Mesenchymal stem cell (in vitro differentiated cells and primary cell): ENCODE data around the gene ZBTB16.

Experiments
- DNase-seq: peaks from one replicate; pipeline ENCODE4 v3.0.0-alpha.2; 2013
- H2AFZ ChIP-seq: one replicate; pipeline ENCODE4 v1.6.1; 2013; ENCODE audit warnings: low read depth, mild to moderate bottlenecking, control low read depth, inconsistent platforms, low read length, moderate library complexity
- H2AK5ac ChIP-seq: 2 replicates; pipeline ENCODE4 v1.6.1; 2013; ENCODE audit warnings: low read length, moderate library complexity, mild to moderate bottlenecking, inconsistent platforms; ENCODE audit not compliant: severe bottlenecking
- H2BK120ac ChIP-seq: one replicate; pipeline ENCODE4 v1.6.1; 2013; ENCODE audit warnings: low read depth, mild to moderate bottlenecking, inconsistent platforms, low read length, moderate library complexity
- H2BK12ac ChIP-seq, 2 experiments: one replicate each; pipeline ENCODE4 v1.6.1; 2013; ENCODE audit warnings: inconsistent platforms in 2 of 2, low read length in 2 of 2, mild to moderate bottlenecking in 2 of 2, moderate library complexity in 2 of 2, control low read depth in 1 of 2
- H2BK15ac ChIP-seq: one replicate; pipeline ENCODE4 v1.6.1; 2013; ENCODE audit warnings: mild to moderate bottlenecking, low read depth, inconsistent platforms; ENCODE audit not compliant: poor library complexity, severe bottlenecking
- H2BK5ac ChIP-seq: 2 replicates; pipeline ENCODE4 v1.6.1; 2013; ENCODE audit warnings: low read depth, mild to moderate bottlenecking, low read length, control low read depth, inconsistent platforms; ENCODE audit not compliant: poor library complexity, severe bottlenecking
- H3K14ac ChIP-seq, 2 experiments: one replicate each; pipeline ENCODE4 v1.6.1; 2013; ENCODE audit warnings: inconsistent platforms in 2 of 2, low read length in 2 of 2, control low read depth in 1 of 2, mild to moderate bottlenecking in 1 of 2, moderate library complexity in 1 of 2
- H3K18ac ChIP-seq, 2 experiments: one replicate each; pipeline ENCODE4 v1.6.1; 2013; ENCODE audit warnings: inconsistent platforms in 2 of 2, low read length in 2 of 2, control low read depth in 1 of 2, low read depth in 1 of 2, mild to moderate bottlenecking in 1 of 2
- H3K23ac ChIP-seq, 2 experiments: one replicate each; pipeline ENCODE4 v1.6.1; 2013; ENCODE audit warnings: inconsistent platforms in 2 of 2, low read length in 2 of 2, mild to moderate bottlenecking in 2 of 2, moderate library complexity in 2 of 2, control low read depth in 1 of 2
- H3K27ac ChIP-seq: 2 replicates; pipeline ENCODE4 v1.5.1; 2013; ENCODE audit warnings: mild to moderate bottlenecking, moderate library complexity, low read length, control low read depth, inconsistent platforms; ENCODE audit not compliant: poor library complexity, severe bottlenecking
- H3K27me3 ChIP-seq, 2 experiments: 2 replicates each; pipeline versions ENCODE4 v1.6.1 to v1.7.0; 2013; ENCODE audit warnings: low read length in 2 of 2, mild to moderate bottlenecking in 2 of 2, moderate library complexity in 2 of 2, control low read depth in 1 of 2, inconsistent platforms in 1 of 2; ENCODE audit not compliant: control insufficient read depth in 1 of 2, insufficient read depth in 1 of 2
- H3K36me3 ChIP-seq, 2 experiments: 2 replicates each; pipeline versions ENCODE4 v1.6.1 to v1.7.0; 2013; ENCODE audit warnings: low read length in 2 of 2, control low read depth in 1 of 2, inconsistent platforms in 1 of 2, low read depth in 1 of 2, mild to moderate bottlenecking in 1 of 2; ENCODE audit not compliant: insufficient read depth in 2 of 2, control insufficient read depth in 1 of 2
- H3K4ac ChIP-seq, 2 experiments: one replicate each; pipeline ENCODE4 v1.6.1; 2013; ENCODE audit warnings: inconsistent platforms in 2 of 2, low read length in 2 of 2, mild to moderate bottlenecking in 2 of 2, moderate library complexity in 2 of 2, control low read depth in 1 of 2, low read depth in 1 of 2
- H3K4me1 ChIP-seq: 2 replicates; pipeline ENCODE4 v1.6.1; 2013; ENCODE audit warnings: low read depth, low read length, control low read depth; ENCODE audit not compliant: control insufficient read depth, insufficient read depth
- H3K4me2 ChIP-seq: 2 replicates; pipeline ENCODE4 v1.6.1; 2013; ENCODE audit warnings: low read length, mild to moderate bottlenecking, inconsistent platforms; ENCODE audit not compliant: poor library complexity, severe bottlenecking
- H3K4me3 ChIP-seq, 2 experiments: 2 replicates each; pipeline versions ENCODE4 v1.5.1 to v1.7.0; 2013; ENCODE audit warnings: low read length in 2 of 2, mild to moderate bottlenecking in 2 of 2, control low read depth in 1 of 2, low read depth in 1 of 2; ENCODE audit not compliant: insufficient read depth in 1 of 2
- H3K79me1 ChIP-seq: replicated peaks from 2 replicates; pipeline ENCODE4 v1.6.1; 2013; ENCODE audit warnings: mild to moderate bottlenecking, control low read depth, low read length, inconsistent platforms; ENCODE audit not compliant: poor library complexity, severe bottlenecking
- H3K9ac ChIP-seq: 2 replicates; pipeline ENCODE4 v1.7.0; 2013; ENCODE audit warnings: mild to moderate bottlenecking, low read length, moderate library complexity
- H3K9me3 ChIP-seq: 2 replicates; pipeline ENCODE4 v1.7.0; 2013; ENCODE audit warnings: mild to moderate bottlenecking, low read length; ENCODE audit not compliant: control insufficient read depth
- H4K8ac ChIP-seq: one replicate; pipeline ENCODE4 v1.6.1; 2013; ENCODE audit warnings: inconsistent platforms, mild to moderate bottlenecking, low read length, moderate library complexity
- H4K91ac ChIP-seq: one replicate; pipeline ENCODE4 v1.6.1; 2013; ENCODE audit warnings: mild to moderate bottlenecking, low read length, inconsistent platforms
- WGBS: methylation state at CpG from one replicate; pipeline ENCODE4 v1.1.7; 2013; ENCODE audit warnings: mixed read lengths; 5-methylcytosine and 5-hydroxymethylcytosine counted together

Gene ZBTB16

DNA sequence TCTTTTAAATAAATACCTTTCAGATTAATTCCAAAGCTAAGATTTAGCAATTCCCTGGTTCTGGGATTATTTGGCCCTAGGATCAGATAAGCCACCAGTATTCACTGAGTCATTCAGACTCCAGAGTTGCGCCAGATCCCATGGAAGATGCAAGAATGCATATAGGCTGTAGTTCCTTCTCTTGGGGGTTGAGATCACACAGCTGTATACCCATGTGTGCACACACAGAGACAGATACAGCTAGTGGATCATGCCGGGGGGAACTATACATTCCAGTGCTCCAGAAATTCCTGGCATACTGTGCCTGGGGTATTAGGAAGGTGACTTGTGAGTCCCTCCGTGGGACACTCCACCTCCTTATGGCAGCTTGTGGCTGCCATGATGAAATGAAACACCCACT, 75.4 kb downstream of the ZBTB16 start:
- Histone ChIP-seq H4K91ac (no peak overlapping the region), H2AFZ (no peak overlapping the region), H3K27me3 (peaks cover 18 to 56% of the 10 kb centered on the region in 2 experiments), H3K18ac (peak overlapping the region; percentile 54 to 94), H3K4ac (no peak overlapping the region), H2AK5ac (no peak overlapping the region), H3K4me1 (no peaks in the 10 kb centered on the region), H3K4me2 (no peak overlapping the region), H3K4me3 (no peak overlapping the region), H2BK120ac (no peak overlapping the region), H2BK12ac (peak overlapping the region; percentile 91 to 92), H3K79me1 (no peaks in the 10 kb centered on the region), H3K9me3 (no peaks in the 10 kb centered on the region), H4K8ac (no peak overlapping the region), H3K14ac (no peak overlapping the region), H3K9ac (no peak overlapping the region), H2BK15ac (peak overlapping the region; percentile 29), H2BK5ac (no peak overlapping the region), H3K27ac (no peak overlapping the region), H3K36me3 (no peaks in the 10 kb centered on the region), H3K23ac (no peak overlapping the region)
- 15% methylated on average over 3 of the region's 3 CpGs for WGBS
- DNase-seq, result peak; percentile 97

DNA sequence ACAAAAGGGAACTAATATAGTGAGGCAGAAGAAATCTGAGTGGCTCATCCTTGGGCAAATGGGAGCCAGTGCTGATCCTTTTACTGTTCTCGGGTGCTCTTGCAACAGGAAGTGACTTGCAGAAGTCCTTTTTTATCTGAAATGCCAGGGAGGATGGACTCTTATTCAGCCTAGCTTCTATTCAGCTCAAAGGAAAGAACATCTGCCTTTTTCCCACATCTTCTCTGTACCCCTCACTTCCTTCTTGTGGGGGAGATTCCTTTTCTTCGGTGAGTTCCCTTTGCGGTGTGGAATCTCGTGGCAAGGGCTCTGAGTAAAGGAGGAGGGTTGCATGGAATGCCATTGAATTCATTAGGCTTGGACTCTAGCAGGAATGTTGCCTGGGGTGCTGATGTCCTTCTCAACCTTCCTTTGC, 76.2 kb downstream of the ZBTB16 start:
- no peak overlapping the region for H3K4me3 ChIP-seq
- DNase-seq, result peak; percentile 82
- no peak overlapping the region for H3K27ac ChIP-seq
- H3K9ac ChIP-seq, result no peak overlapping the region
- no peak overlapping the region for H2AFZ ChIP-seq
- peak overlapping the region; percentile 98 for H2BK120ac ChIP-seq
- 49% methylated on average over 4 of the region's 4 CpGs for WGBS
- H3K4me2 ChIP-seq, result no peak overlapping the region
- H2AK5ac ChIP-seq, result no peak overlapping the region
- no peak overlapping the region for H3K23ac ChIP-seq
- H3K18ac ChIP-seq, result peak overlapping the region; percentile 16 to 94
- peak overlapping the region; percentile 6 for H4K8ac ChIP-seq
- no peak overlapping the region for H2BK15ac ChIP-seq
- H2BK5ac ChIP-seq, result no peak overlapping the region
- H3K9me3 ChIP-seq, result no peaks in the 10 kb centered on the region
- H3K36me3 ChIP-seq, result no peaks in the 10 kb centered on the region
- peaks cover 19 to 65% of the 10 kb centered on the region in 2 experiments for H3K27me3 ChIP-seq
- H3K4ac ChIP-seq, result peak overlapping the region; percentile 45 to 86
- H4K91ac ChIP-seq, result no peak overlapping the region
- H3K14ac ChIP-seq, result no peak overlapping the region
- H3K4me1 ChIP-seq, result no peaks in the 10 kb centered on the region
- no peaks in the 10 kb centered on the region for H3K79me1 ChIP-seq
- peak overlapping the region in 1 of 2 experiments; percentile 92 for H2BK12ac ChIP-seq

DNA sequence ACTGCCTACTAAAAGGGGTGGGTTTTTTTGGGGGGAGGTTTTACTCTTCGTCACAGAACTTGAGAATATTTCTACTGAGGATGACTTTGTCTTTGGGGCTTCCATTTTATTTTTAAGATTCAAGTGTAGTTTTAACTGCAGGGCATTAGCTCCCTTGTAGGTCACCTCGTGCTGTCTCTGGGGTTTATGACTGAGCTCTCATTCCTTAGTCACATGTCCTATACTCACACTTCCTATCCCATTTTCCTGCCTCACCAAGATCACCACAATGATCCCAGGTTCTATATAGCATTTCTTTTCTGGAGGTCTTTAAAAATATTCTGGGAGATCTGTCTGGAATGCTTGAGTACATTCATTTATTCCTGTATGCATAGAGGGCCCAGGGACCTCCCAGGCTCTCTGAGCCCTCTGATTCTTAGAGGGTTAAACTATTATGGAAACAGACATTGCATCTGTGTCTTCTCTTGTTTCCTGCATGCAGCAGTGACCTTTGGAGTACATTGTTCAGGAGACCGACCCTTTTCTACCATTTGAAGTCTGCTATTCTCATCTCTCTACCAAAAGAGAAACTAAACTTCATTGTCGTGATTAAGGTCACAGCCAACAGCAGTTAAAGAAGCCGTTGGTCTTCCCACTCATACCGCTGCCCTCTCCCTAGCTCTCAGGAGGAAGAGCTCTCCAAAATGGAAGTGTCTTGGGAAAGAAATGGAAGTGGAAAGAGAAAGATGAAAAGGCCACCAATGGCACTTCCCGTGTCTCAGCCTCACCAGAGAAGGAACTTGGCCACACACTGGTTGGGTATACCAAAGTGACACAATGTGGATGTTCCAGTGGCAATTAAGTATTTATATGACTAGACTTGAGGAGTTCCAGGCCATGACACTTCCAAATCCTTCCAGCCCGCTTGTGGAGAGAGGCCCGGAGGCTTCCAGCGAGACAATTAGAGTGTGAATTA, 77.5 kb downstream of the ZBTB16 start:
- H3K4ac ChIP-seq, result peak overlapping the region in 1 of 2 experiments; percentile 75
- H3K9ac ChIP-seq, result no peak overlapping the region
- no peak overlapping the region for H2AK5ac ChIP-seq
- peak overlapping the region; percentile 14 for H4K8ac ChIP-seq
- WGBS, result 74% methylated on average over 8 of the region's 10 CpGs
- no peak overlapping the region for H3K23ac ChIP-seq
- no peaks in the 10 kb centered on the region for H3K9me3 ChIP-seq
- H3K27ac ChIP-seq, result no peak overlapping the region
- peak overlapping the region; percentile 69 for H2BK120ac ChIP-seq
- peak; percentile 54 for DNase-seq
- H2BK12ac ChIP-seq, result peak overlapping the region; percentile 8 to 69
- no peak overlapping the region for H3K4me3 ChIP-seq
- no peaks in the 10 kb centered on the region for H3K36me3 ChIP-seq
- no peaks in the 10 kb centered on the region for H3K4me1 ChIP-seq
- no peak overlapping the region for H4K91ac ChIP-seq
- H3K14ac ChIP-seq, result no peak overlapping the region
- no peaks in the 10 kb centered on the region for H3K79me1 ChIP-seq
- no peak overlapping the region for H2AFZ ChIP-seq
- H3K4me2 ChIP-seq, result no peak overlapping the region
- no peak overlapping the region for H2BK15ac ChIP-seq
- H3K27me3 ChIP-seq, result peaks cover 20 to 74% of the 10 kb centered on the region in 2 experiments
- peak overlapping the region; percentile 52 to 63 for H3K18ac ChIP-seq
- H2BK5ac ChIP-seq, result no peak overlapping the region

DNA sequence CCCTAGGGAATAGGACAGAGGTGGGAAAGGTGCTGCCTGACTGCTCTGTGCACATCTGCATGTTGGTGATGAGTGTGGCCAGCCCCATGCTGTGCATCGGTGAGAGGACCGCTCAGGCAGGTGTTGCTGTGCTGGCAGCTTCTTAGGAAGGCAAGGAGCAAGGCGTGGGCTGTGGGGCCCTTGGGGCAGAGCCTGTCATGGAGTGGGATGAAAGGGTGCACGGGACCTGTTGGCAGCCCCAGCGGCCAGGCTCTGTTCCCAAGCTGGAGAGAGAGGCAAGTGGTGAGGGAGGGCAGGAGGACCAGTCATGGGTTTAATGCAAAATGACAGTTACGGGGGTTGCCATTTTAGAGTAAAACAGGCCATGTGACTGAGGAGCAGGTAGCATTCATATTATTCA, 78.3 kb downstream of the ZBTB16 start:
- DNase-seq, result no peak
- Histone ChIP-seq H3K79me1 (no peaks in the 10 kb centered on the region), H3K4me2 (no peak overlapping the region), H3K23ac (no peak overlapping the region), H3K27ac (no peak overlapping the region), H3K4ac (peak overlapping the region in 1 of 2 experiments; percentile 42), H4K8ac (peak overlapping the region; percentile 52), H2BK120ac (no peak overlapping the region), H3K9ac (no peak overlapping the region), H2BK5ac (no peak overlapping the region), H3K9me3 (no peaks in the 10 kb centered on the region), H3K14ac (peak overlapping the region in 1 of 2 experiments; percentile 38), H3K4me3 (no peak overlapping the region), H3K18ac (peak overlapping the region; percentile 28 to 82), H2BK12ac (peak overlapping the region; percentile 7 to 86), H3K36me3 (no peaks in the 10 kb centered on the region), H3K27me3 (peaks cover 24 to 68% of the 10 kb centered on the region in 2 experiments), H3K4me1 (no peaks in the 10 kb centered on the region), H2AFZ (no peak overlapping the region), H4K91ac (peak overlapping the region; percentile 89), H2AK5ac (no peak overlapping the region), H2BK15ac (peak overlapping the region; percentile 75)
- WGBS, result 91% methylated on average over 6 of the region's 6 CpGs
